NCI-H524 (cell line): ENCODE data around the gene KCND3.

Experiments used
- DNase-seq, 2 experiments: peaks; one replicate each; lab custom pipeline; 2025; lab: John Stamatoyannopoulos, UW

Gene KCND3

DNA sequence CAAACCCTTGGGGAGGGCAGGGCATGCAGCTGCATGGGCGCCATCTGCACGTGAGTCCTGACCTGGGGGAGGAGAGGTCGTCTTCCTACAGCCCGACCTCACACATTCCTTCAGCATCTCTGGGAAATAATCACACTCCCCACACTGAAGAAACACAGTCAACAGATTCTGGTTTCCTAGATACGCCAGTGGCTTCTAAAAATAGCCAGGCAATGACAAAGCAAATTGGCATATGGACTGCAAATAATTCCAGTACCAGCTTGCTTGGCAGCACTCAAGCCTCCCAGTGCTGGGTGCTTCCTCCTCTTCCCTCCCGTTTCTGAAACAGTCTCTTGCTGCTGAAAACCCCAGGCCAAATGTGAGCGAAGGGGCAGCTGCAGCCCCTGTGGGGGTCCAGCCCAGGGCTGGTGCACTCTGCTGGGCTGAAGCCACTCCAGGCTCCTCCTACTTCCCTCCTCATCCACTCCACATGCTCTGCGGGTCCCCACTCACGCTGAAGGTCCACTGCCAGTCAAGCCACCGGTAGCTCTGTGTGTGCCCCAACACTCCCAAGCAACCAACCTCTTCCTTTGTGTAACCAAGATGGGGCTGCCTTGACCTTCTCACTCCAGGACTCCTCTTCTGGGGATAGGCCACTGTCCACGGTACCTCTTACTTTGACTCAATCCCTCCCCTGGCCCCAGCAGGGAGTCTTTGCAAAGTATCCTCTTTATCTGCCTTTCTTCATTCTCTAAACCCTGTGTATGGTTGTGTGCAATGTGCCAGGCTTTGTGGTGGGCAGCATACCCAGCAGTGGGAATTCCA, 69.0 kb downstream of the KCND3 start:
- peak in 1 of 2 experiments; percentile 72 for DNase-seq

GRCh38 chr1:111911776-111912515, 77.5 kb downstream of the KCND3 start:
- DNase-seq: no peak

DNA sequence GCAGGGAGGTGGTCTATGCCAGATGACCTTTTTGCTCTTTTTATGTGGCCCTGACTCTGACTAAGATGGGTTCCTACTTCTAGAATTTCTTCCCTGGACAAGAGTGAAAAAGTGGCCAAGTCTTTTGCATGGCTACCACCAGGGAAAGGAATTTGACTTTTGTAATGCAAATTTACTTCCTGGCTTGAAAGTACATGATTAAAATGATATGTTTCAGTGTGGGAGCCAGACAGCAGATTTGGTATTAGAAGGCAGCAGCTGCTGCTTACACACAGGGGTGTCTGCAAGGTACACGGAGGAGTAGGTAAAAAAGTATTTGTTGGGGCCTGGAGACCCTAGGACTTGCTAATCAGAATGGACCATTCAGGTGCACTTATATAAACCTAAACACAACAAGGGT, 78.4 kb downstream of the KCND3 start:
- no peak for DNase-seq

GRCh38 chr1:111909030-111909429, 80.4 kb downstream of the KCND3 start:
- peak; percentile 16 to 79 for DNase-seq

DNA sequence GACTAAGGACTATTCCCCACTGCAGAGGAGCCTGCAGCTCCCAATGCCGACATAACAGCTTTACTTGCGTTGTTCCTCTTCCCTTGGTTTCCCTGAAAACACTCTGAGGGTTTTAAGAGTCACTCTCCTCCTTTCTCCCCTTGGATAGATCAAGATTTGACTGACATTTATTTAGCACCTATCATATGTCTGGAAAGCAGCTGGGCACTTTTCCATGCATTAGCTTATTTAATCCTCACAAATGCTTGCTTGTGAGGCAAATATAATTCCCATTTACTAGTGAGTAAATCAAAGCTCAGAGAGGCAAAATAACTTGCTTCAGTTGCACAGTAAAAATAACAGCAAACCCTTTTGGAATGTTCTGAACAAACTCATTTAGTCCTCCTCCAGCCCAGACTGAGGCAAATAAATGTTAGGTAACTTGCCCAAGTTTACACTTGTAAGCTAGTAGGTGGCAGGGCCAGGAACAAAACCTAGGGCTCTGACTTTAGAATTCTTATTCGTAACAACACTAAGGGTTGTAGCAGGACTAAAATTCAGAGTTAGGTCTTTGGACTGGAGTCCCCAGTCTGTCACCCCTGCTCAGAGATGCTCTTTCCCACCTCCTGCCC, 81.4 kb downstream of the KCND3 start:
- peak; percentile 21 to 70 for DNase-seq

DNA sequence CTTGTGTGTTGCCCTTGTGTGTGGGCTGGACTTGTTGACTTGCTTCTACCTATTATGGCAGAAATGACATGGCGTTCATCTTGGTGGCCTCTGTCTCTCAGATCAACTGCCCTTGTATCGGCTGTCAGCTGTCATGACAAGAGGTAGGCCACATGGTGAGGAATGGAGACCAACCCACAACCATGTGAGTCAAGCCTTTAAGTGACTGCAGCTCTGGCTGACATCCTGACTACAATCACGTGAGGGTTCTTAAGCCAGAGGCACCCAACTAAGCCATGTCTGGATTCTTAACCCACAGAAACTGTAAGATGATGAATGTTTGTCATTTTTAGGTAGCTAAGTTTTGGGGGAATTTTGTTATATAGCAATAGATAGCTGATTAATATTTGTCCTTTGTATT, 82.1 kb downstream of the KCND3 start:
- DNase-seq: peak; percentile 32 to 69

DNA sequence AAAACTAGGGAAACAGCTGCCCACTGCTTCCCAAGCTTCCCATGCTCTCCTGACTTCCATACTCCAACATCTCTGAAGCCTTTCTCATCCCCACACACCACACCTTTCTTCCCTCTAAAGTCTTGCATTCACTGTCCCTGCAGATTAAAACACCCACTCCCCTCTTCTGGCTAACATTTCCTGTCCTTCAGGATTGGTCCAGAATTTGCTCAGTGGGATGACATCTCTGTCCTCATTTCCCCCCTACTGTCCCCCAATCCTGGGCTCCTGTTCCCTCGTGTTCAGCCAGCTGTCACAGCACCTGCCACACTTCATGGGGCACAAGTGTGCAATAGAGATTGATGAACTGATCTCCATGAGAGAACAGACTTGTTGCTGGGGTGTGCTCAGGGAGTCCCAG, 82.7 kb downstream of the KCND3 start:
- DNase-seq: peak; percentile 18 to 84

- DNase-seq: no peak
Measured at GRCh38 chr1:111906111-111906510, 83.4 kb downstream of the KCND3 start.

- peak; percentile 73 to 89 for DNase-seq
Measured at GRCh38 chr1:111904478-111905218, 84.8 kb downstream of the KCND3 start.

DNA sequence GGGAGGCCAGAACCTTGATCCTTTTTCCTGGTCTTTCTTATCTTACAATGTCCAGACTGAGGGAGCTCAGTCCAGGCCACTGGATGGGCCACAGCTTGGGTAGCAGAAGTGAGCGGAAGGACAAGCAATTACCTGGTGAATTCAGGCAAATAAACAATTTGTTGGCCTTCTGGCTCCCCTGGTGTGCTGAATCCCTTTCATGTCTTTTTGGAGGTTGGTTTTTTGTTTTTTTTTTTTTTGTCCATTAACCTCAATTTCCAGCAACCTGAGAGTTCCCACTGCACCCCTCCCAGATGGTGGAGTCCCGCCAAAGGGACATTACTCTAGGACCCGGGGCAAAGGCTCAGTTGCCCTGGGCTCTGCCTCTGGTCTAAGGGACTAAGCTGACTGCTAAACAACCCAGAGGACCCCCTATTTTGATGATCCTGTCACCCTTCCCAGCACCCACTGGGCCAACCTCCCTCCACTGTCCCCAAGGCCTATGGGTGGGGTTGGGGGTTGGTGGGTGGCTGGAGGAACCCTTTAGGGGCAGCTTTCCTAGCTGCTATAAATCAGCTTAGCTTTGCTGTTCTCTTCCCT, 85.5 kb downstream of the KCND3 start:
- no peak for DNase-seq

- no peak for DNase-seq
Measured at GRCh38 chr1:111903148-111903870, 86.2 kb downstream of the KCND3 start.

DNA sequence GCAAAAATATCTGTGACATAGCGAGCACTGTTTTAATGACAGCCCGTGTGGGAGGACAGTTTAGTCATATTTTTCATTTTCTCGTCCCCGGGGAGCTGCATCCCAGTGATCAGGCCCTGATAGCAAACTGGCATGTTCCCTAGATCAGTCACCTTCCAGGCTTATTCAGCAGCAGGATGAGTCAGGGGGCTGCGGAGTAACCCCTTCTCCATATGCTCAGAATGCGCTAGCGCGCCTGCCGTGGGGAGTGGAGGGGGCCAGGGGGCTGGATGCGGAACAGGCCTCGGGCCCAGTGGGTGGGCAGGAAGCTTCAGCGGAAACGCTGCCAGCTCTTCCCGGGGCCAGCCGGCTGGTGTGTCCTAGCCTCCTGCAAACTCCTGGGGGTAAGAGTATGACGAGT, 94.0 kb downstream of the KCND3 start:
- DNase-seq: peak in 1 of 2 experiments; percentile 29

DNA sequence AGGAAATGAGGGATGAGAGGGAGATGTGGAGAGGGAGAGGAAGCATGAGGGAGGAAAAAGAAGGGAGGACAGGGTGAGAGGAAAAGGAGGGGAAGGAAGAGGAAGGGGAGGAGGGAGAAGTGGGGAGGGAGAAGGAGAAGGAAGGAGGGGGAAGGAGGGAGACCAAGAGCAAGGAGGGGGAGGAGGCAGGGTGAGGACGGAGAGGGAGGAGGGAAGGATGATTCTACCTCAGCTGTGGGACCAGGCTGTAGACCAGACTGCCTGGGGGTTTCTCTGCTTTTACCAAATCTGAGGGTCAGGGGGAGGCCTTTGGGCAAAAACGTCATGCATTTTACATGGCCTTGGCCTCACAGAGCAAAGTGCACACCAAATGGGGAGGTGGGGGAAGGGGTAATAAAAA, 94.5 kb downstream of the KCND3 start:
- no peak for DNase-seq

- no peak for DNase-seq
Measured at GRCh38 chr1:111894497-111894896, 95.0 kb downstream of the KCND3 start.

DNA sequence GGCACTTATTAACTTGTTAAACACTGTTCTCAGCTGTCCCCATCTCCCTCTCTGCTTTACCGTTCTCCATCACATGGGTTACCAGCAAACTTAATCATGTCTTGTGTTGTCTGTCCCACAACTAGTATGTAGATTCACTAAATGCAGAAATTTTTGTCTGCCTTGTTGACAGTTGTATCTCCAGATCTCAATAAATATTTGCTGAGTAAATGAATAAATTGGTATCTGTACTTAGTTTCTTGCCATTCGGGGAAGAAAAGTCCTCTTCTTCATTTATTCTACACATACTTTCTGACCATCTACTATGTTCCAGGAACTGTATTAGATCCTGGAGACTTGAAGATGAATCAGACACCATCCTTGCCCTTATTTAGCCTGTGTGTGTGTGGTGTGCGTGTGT, 97.9 kb downstream of the KCND3 start:
- DNase-seq: no peak

- no peak for DNase-seq
Measured at GRCh38 chr1:111888740-111889376, 100.6 kb downstream of the KCND3 start.

DNA sequence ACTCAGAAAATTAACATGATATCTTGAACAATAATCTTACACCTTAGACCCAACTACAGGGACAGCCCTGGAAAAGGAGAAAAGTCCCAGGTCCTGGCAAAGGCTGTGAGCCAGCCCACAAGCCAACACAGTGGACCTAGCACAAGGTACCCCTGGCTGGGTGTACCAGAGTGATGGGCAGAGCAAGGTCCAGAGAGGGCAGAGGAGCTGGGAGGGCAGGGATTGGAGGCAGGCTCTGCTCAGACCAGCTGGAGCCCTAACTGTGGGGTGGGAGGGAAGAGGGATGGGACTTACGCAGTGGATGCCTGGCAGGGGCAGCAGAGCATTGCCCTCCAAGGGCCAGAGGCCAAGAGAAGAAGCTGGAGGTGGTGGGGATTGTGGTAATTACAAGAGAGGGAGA, 101.6 kb downstream of the KCND3 start:
- DNase-seq: no peak

GRCh38 chr1:111887385-111887784, 102.1 kb downstream of the KCND3 start:
- no peak for DNase-seq

DNA sequence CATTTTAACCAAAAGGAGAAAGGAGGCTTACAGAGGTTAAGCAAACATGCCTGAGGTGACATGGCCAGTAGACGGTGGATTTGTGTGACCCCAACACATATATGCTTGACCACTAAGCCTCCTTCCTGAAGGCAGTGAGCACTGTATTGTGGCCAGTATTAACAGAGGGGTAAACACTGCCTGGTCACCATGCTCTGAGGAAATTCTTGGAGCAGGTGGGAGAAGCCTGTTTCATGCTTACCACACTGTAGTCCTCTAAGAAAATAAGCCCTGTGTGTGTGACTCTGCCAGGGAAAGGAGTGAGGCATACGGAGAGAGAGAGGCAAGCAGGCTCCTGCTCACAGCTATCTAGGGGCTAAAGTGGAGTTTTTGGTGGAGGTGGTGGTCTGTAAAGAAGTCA, 102.7 kb downstream of the KCND3 start:
- DNase-seq: no peak

GRCh38 chr1:111884772-111885443, 104.6 kb downstream of the KCND3 start:
- DNase-seq: no peak
